Stimulated activated CD8-positive, alpha-beta memory T cell treated with anti-CD3 and anti-CD28 coated beads, Interleukin-4, amount 100 ng/mL, for 24 hours (primary cell): ENCODE results near the gene FASLG.
A peak's percentile ranks its signal among the peaks of the same experiment; 100 is the strongest.
"Not testable (repeated sequence)": the region's sequence is repeated elsewhere in the genome, so short reads cannot be mapped to it uniquely, and the experiment has no call there.

Source experiments
- DNase-seq: peaks from one replicate; pipeline ENCODE4 v3.0.0-alpha.2; 2020; ENCODE audit warnings: low read depth

The FASLG gene

GRCh38 chr1:172658871-172659453, at the start of gene FASLG:
TSS of gene FASLG (plus strand) at chr1:172659103. CDS start at chr1:172659202, 99 bp downstream.
- no peak for DNase-seq

GRCh38 chr1:172609528-172609927, 49.4 kb upstream of the FASLG start:
- no peak for DNase-seq

- no peak for DNase-seq
These were observed 46.4 kb upstream of the FASLG start for GRCh38 chr1:172612478-172612877.

GRCh38 chr1:172613294-172613693, 45.6 kb upstream of the FASLG start:
- DNase-seq = no peak

- no peak for DNase-seq
These were observed 42.7 kb upstream of the FASLG start for GRCh38 chr1:172616195-172616594.

GRCh38 chr1:172616636-172617035, 42.3 kb upstream of the FASLG start:
- no peak for DNase-seq

GRCh38 chr1:172620603-172621002, 38.3 kb upstream of the FASLG start:
- DNase-seq = not testable (repeated sequence)

- no peak for DNase-seq
These were observed 36.4 kb upstream of the FASLG start for GRCh38 chr1:172622541-172622940.

- DNase-seq = no peak
These were observed 35.2 kb upstream of the FASLG start for GRCh38 chr1:172623748-172624147.

GRCh38 chr1:172626845-172627244, 32.1 kb upstream of the FASLG start:
- no peak for DNase-seq

GRCh38 chr1:172627702-172628101, 31.2 kb upstream of the FASLG start:
- no peak for DNase-seq

GRCh38 chr1:172628401-172628800, 30.5 kb upstream of the FASLG start:
- no peak for DNase-seq

- DNase-seq = no peak
These were observed 29.7 kb upstream of the FASLG start for GRCh38 chr1:172629170-172629569.

- no peak for DNase-seq
These were observed 29.3 kb upstream of the FASLG start for GRCh38 chr1:172629638-172630037.

GRCh38 chr1:172630056-172630818, 28.7 kb upstream of the FASLG start:
- no peak for DNase-seq

- DNase-seq = no peak
These were observed 28.0 kb upstream of the FASLG start for GRCh38 chr1:172630868-172631267.

GRCh38 chr1:172637522-172637921, 21.4 kb upstream of the FASLG start:
- DNase-seq = no peak

GRCh38 chr1:172638249-172638648, 20.7 kb upstream of the FASLG start:
- DNase-seq = no peak

- DNase-seq = peak; percentile 65
These were observed 19.7 kb upstream of the FASLG start for GRCh38 chr1:172638885-172639831.

- DNase-seq = no peak
These were observed 18.8 kb upstream of the FASLG start for GRCh38 chr1:172640111-172640510.

GRCh38 chr1:172641492-172641891, 17.4 kb upstream of the FASLG start:
- DNase-seq = no peak

GRCh38 chr1:172642970-172643369, 15.9 kb upstream of the FASLG start:
- no peak for DNase-seq

- DNase-seq = no peak
These were observed 12.2 kb upstream of the FASLG start for GRCh38 chr1:172646653-172647052.
